Measurements from ENCODE around the gene MACROD2. TPM values are rescaled to one million over a fixed set of nuclear protein-coding genes. Genes with fewer than 3 reads are reported as not detected.

MACROD2 gene
- total RNA-seq, 1 experiment from 2014 or later = 1.4 TPM

- intact Hi-C loops (cut with micrococcal nuclease; ENCODE audit: unreplicated experiment) = no loop called here
- CTCF ChIA-PET = no interaction called here
- BruUV-seq (replicated peaks) = no TSS peak
- Histone ChIP-seq H3K4me3 (ENCODE audit: low read depth, low read length, poor library complexity, severe bottlenecking) (no peak overlapping the region), H3K9me3 (ENCODE audit: low read depth, low read length, poor library complexity, severe bottlenecking) (peaks cover 4% of the 10 kb centered on the region), H3K36me3 (ENCODE audit: insufficient read depth, low read length, poor library complexity, severe bottlenecking) (no peaks in the 10 kb centered on the region), H3K27ac (ENCODE audit: low read depth, low read length, poor library complexity, severe bottlenecking) (no peak overlapping the region), H3K27me3 (replicated peaks; ENCODE audit: insufficient read depth, low read depth, low read length, poor library complexity) (no peaks in the 10 kb centered on the region), H3K4me1 (ENCODE audit: insufficient read depth, low read length, poor library complexity, severe bottlenecking) (no peaks in the 10 kb centered on the region)
- no peak for DNase-seq (ENCODE audit: low spot score)
- TF ChIP-seq EZH2 (IDR thresholded peaks at IDR 0.05; ENCODE audit: borderline replicate concordance, low read depth, low read length, poor library complexity, severe bottlenecking) = no peak
- no peak for TF ChIP-seq CTCF (conservative IDR thresholded peaks at IDR 0.05; ENCODE audit: low read depth, low read length)
- POLR2A ChIA-PET (ENCODE audit: low non-redundant PET) = no interaction called here
These were observed 1193.1 kb downstream of the MACROD2 start for GRCh38 chr20:15188415-15188814.

DNA sequence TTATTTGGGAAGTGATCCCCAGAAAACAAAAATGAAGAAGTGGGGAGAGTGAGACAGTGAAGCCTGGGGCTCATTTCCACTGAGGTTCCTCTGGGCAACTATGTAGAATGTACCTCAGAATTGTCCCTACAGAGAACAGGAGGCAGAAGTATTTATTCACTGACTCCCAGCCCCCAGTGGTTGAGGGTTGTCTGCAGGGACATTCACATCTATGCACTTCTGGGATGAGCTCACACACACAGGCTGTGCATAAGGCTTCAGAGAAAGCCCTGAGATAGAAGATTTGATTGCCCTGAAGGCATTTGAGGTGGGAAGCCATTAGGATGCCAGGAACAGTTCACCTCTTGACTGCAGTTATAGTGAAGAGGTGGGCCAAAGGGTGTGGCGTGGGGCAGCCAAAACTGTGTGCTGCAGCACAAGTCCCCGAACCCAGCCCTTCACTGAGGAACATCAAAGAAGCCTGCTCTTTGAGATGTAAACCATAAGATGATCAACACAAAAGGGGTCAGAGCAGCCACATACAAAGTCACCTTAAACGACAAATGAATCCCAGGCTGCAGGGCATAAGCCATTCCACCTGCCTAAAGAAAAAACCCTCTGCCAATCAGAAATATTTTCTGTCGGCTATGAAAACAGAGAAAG lies 1195.9 kb downstream of the MACROD2 start:
- ChIA-PET POLR2A (ENCODE audit: low non-redundant PET) (no interaction called here), CTCF (no interaction called here)
- no TSS peak for BruUV-seq (replicated peaks)
- DNase-seq (ENCODE audit: low spot score) = no peak
- intact Hi-C loops (cut with micrococcal nuclease; ENCODE audit: unreplicated experiment) = no loop called here
- no peak overlapping the region for H3K4me3 ChIP-seq (ENCODE audit: low read depth, low read length, poor library complexity, severe bottlenecking)
- peaks cover 4% of the 10 kb centered on the region for H3K9me3 ChIP-seq (ENCODE audit: low read depth, low read length, poor library complexity, severe bottlenecking)
- TF ChIP-seq CTCF (conservative IDR thresholded peaks at IDR 0.05; ENCODE audit: low read depth, low read length) = no peak
- no peak for TF ChIP-seq EZH2 (IDR thresholded peaks at IDR 0.05; ENCODE audit: borderline replicate concordance, low read depth, low read length, poor library complexity, severe bottlenecking)
- H3K36me3 ChIP-seq (ENCODE audit: insufficient read depth, low read length, poor library complexity, severe bottlenecking) = no peaks in the 10 kb centered on the region
- H3K27me3 ChIP-seq (replicated peaks; ENCODE audit: insufficient read depth, low read depth, low read length, poor library complexity) = no peaks in the 10 kb centered on the region
- no peak overlapping the region for H3K27ac ChIP-seq (ENCODE audit: low read depth, low read length, poor library complexity, severe bottlenecking)
- H3K4me1 ChIP-seq (ENCODE audit: insufficient read depth, low read length, poor library complexity, severe bottlenecking) = no peaks in the 10 kb centered on the region

DNA sequence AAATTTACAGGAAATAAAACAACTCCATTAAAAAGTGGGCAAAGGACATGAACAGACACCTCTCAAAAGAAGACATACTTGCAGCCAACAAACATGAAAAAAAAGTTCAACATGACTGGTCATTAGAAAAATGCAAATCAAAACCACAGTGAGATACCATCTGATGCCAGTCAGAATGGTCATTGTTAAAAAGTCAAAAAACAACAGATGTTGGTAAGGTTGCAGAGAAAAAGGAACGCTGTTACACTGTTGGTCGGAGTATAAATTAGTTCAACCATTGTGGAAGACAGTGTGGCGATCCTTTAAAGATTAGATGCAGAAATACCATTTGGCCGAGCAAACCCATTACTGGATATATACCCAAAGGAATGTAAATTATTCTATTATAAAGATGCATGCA lies 1200.1 kb downstream of the MACROD2 start:
- TF ChIP-seq CTCF (conservative IDR thresholded peaks at IDR 0.05; ENCODE audit: low read depth, low read length) = no peak
- TF ChIP-seq EZH2 (IDR thresholded peaks at IDR 0.05; ENCODE audit: borderline replicate concordance, low read depth, low read length, poor library complexity, severe bottlenecking) = no peak
- no TSS peak for BruUV-seq (replicated peaks)
- DNase-seq (ENCODE audit: low spot score) = no peak
- no peak overlapping the region for H3K4me3 ChIP-seq (ENCODE audit: low read depth, low read length, poor library complexity, severe bottlenecking)
- peaks cover 4% of the 10 kb centered on the region for H3K9me3 ChIP-seq (ENCODE audit: low read depth, low read length, poor library complexity, severe bottlenecking)
- POLR2A ChIA-PET (ENCODE audit: low non-redundant PET) = no interaction called here
- no peaks in the 10 kb centered on the region for H3K27me3 ChIP-seq (replicated peaks; ENCODE audit: insufficient read depth, low read depth, low read length, poor library complexity)
- intact Hi-C loops (cut with micrococcal nuclease; ENCODE audit: unreplicated experiment) = no loop called here
- CTCF ChIA-PET = no interaction called here
- no peaks in the 10 kb centered on the region for H3K36me3 ChIP-seq (ENCODE audit: insufficient read depth, low read length, poor library complexity, severe bottlenecking)
- no peaks in the 10 kb centered on the region for H3K4me1 ChIP-seq (ENCODE audit: insufficient read depth, low read length, poor library complexity, severe bottlenecking)
- H3K27ac ChIP-seq (ENCODE audit: low read depth, low read length, poor library complexity, severe bottlenecking) = no peak overlapping the region
